SK-N-SH treated with all-trans-retinoic acid at 6 μM for 48 hours (cell line): ENCODE measurements around the gene UQCRC2.
"Not testable (repeated sequence)": the region's sequence is repeated elsewhere in the genome, so short reads cannot be mapped to it uniquely, and the experiment has no call there.

Experiments used
- ATAC-seq: fragments of 200-7000 bp; cut with Tn5 transposase; 3 replicates; pipeline ENCODE4 v1.9.1; 2020; ENCODE audit warnings: mild to moderate bottlenecking, moderate library complexity
- BACH2 ChIP-seq: fragments of 250-450 bp; sonication (Bioruptor Pico); IDR thresholded peaks from 2 replicates; pipeline ENCODE4 v1.9.0; 2021; ENCODE audit warnings: mild to moderate bottlenecking, borderline replicate concordance
- ESRRG ChIP-seq: fragments of 250-450 bp; sonication (Bioruptor Pico); IDR thresholded peaks from 2 replicates; pipeline ENCODE4 v1.6.1; 2021; ENCODE audit warnings: mild to moderate bottlenecking
- GLIS3 ChIP-seq: fragments of 250-450 bp; sonication (Bioruptor Pico); IDR thresholded peaks from 2 replicates; pipeline ENCODE4 v1.5.0; 2020; ENCODE audit warnings: mild to moderate bottlenecking, moderate library complexity
- OSR1 ChIP-seq: fragments of 250-450 bp; sonication (Bioruptor Pico); IDR thresholded peaks from 2 replicates; pipeline ENCODE4 v1.8.0; 2022; ENCODE audit warnings: moderate library complexity, mild to moderate bottlenecking, inconsistent platforms
- PATZ1 ChIP-seq: fragments of 250-450 bp; sonication (Bioruptor Pico); IDR thresholded peaks from 2 replicates; pipeline ENCODE4 v1.8.0; 2020; ENCODE audit warnings: mild to moderate bottlenecking, moderate library complexity, borderline replicate concordance
- PPARA ChIP-seq: fragments of 250-450 bp; sonication (Bioruptor Pico); IDR thresholded peaks from 2 replicates; pipeline ENCODE4 v1.5.0; 2020; ENCODE audit warnings: mild to moderate bottlenecking, borderline replicate concordance
- RARB ChIP-seq: fragments of 250-450 bp; sonication (Bioruptor Pico); IDR thresholded peaks from 2 replicates; pipeline ENCODE4 v1.8.0; 2021; ENCODE audit warnings: mild to moderate bottlenecking, moderate library complexity
- ZFP3 ChIP-seq: fragments of 250-450 bp; sonication (Bioruptor Pico); IDR thresholded peaks from 2 replicates; pipeline ENCODE4 v1.5.0; 2020; ENCODE audit warnings: mild to moderate bottlenecking, moderate library complexity
- ZFP30 ChIP-seq: fragments of 450-650 bp; formaldehyde crosslinking; IDR thresholded peaks from 2 replicates; pipeline ENCODE4 v1.5.0; 2022; ENCODE audit warnings: mild to moderate bottlenecking, moderate library complexity
- ZNF565 ChIP-seq: fragments of 450-650 bp; formaldehyde crosslinking; conservative IDR thresholded peaks from 2 replicates; pipeline ENCODE4 v1.5.0; 2020; ENCODE audit warnings: low read depth, mild to moderate bottlenecking, moderate library complexity
- ZNF70 ChIP-seq: fragments of 450-650 bp; formaldehyde crosslinking; IDR thresholded peaks from 2 replicates; pipeline ENCODE4 v1.5.0; 2020; ENCODE audit warnings: mild to moderate bottlenecking, moderate library complexity
- TF ChIP-seq, protein P1 (sequence below): fragments of 250-450 bp; sonication (Bioruptor Pico); IDR thresholded peaks from 2 replicates; pipeline ENCODE4 v1.8.0; 2021; ENCODE audit warnings: low read depth, mild to moderate bottlenecking, moderate library complexity, borderline replicate concordance
- TF ChIP-seq, protein P2 (sequence below): fragments of 250-450 bp; sonication (Bioruptor Pico); IDR thresholded peaks from 2 replicates; pipeline ENCODE4 v1.5.0; 2020; ENCODE audit warnings: mild to moderate bottlenecking, moderate library complexity

UQCRC2 gene

DNA sequence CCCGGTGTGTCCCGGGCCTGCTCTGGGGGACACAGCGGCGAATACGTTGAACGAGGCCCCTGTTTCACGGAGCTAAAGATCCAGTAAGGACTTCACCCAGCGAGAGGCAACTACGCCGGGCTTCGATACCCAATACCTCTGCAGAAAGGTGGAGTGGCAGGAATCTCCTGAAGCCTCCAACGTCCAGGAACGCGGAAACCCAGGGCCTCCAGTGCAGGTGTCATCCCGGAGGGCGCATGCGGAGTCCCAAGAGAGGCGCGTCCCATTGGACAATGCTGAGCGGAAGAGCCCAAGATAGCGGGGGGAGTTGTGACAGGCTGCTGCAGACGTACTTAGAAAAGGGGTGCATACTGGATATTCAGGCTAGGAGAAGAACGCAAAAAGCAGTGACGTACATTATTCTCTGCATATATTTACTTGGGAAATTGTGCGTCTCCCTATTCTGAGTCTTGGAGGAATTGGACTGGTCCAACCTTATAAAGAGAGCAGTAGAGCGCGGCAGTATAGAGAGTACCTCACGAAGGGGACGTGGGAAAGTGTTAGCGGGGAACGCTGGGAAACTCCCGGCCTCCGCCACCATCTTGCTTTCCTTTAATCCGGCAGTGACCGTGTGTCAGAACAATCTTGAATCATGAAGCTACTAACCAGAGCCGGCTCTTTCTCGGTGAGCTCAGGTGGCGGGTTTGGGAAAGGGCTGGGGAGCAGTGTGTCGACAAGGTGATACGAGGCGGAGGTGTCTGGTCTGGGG is at the start of gene UQCRC2:
TSS of gene UQCRC2 (plus strand) at position 569 of the 748 bp plus-strand sequence. CDS start at position 632, 63 bp downstream.
- ATAC-seq, result peak; percentile 98
- TF ChIP-seq, protein P1, sequence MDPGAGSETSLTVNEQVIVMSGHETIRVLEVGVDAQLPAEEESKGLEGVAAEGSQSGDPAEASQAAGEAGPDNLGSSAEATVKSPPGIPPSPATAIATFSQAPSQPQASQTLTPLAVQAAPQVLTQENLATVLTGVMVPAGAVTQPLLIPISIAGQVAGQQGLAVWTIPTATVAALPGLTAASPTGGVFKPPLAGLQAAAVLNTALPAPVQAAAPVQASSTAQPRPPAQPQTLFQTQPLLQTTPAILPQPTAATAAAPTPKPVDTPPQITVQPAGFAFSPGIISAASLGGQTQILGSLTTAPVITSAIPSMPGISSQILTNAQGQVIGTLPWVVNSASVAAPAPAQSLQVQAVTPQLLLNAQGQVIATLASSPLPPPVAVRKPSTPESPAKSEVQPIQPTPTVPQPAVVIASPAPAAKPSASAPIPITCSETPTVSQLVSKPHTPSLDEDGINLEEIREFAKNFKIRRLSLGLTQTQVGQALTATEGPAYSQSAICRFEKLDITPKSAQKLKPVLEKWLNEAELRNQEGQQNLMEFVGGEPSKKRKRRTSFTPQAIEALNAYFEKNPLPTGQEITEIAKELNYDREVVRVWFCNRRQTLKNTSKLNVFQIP (CRISPR knock-in tag), result peak; percentile 12; the same call in 1 of the 2 replicates
- TF ChIP-seq PPARA (CRISPR knock-in tag) (no peak), ZNF565 (CRISPR knock-in tag) (no peak)

DNA sequence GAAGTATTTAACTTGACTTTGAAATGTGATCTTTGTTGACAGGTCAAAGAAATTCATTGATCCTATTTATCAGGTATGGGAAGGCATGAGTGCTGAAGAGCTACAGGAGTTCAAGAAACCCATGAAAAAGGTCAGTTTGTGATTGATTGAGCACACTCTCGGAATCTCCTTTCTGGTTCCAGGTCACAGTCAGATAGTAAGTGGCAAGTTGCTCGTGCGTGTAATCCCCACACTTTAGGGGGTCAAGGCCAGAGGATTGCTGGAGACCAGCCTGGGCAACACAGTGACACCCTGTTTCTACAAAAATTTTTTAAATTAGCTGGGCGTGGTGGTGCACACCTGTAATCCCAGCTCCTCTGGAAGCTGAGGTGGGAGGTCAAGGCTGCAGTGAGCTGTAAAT is 20.5 kb upstream of the UQCRC2 start:
- not testable (repeated sequence) for ATAC-seq

DNA sequence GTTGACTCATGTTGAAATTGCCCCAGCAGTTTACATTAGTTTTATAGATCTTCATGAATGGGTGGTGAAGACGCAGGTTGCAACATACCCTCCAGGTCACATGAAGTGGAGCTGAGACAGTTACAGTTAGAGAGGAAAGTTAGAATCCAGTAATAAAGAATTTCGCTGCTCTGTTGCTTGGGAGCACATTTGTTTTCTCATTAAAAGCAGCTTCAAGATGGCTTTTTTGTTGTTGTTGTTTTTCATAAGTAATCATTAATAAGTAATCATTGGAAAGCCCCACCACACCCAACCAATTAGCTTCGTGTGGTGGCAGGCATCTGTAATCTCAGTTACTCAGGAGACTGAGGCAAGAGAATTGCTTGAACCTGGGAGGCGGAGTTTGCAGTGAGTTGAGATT is 19.8 kb upstream of the UQCRC2 start:
- ATAC-seq, result not testable (repeated sequence)

DNA sequence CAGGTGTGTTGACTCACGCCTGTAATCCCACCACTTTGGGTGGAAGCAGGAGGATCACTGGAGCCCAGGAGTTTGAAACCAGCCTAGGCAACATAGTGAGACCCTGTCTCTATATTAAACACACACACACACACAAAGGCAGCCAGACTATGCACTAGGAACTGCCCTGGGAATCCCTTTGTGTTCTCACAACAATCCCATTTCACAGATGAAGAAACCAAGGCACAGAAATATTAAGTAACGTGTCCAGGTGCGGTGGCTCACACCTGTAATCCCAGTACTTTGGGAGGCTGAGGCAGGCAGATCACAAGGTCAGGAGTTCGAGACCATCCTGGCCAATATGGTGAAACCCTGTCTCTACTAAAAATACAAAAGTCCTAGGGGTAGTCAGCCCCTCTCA is 19.4 kb upstream of the UQCRC2 start:
- ATAC-seq, result not testable (repeated sequence)

GRCh38 chr16:21936216-21936615 is 16.9 kb upstream of the UQCRC2 start:
- not testable (repeated sequence) for ATAC-seq

GRCh38 chr16:21937336-21937829 is 15.8 kb upstream of the UQCRC2 start:
- TF ChIP-seq BACH2 (CRISPR knock-in tag) (no peak), ZFP30 (CRISPR knock-in tag) (no peak), ESRRG (CRISPR knock-in tag) (no peak), GLIS3 (CRISPR knock-in tag) (no peak), OSR1 (no peak)
- TF ChIP-seq, protein P1 (CRISPR knock-in tag), result no peak
- TF ChIP-seq, protein P2, sequence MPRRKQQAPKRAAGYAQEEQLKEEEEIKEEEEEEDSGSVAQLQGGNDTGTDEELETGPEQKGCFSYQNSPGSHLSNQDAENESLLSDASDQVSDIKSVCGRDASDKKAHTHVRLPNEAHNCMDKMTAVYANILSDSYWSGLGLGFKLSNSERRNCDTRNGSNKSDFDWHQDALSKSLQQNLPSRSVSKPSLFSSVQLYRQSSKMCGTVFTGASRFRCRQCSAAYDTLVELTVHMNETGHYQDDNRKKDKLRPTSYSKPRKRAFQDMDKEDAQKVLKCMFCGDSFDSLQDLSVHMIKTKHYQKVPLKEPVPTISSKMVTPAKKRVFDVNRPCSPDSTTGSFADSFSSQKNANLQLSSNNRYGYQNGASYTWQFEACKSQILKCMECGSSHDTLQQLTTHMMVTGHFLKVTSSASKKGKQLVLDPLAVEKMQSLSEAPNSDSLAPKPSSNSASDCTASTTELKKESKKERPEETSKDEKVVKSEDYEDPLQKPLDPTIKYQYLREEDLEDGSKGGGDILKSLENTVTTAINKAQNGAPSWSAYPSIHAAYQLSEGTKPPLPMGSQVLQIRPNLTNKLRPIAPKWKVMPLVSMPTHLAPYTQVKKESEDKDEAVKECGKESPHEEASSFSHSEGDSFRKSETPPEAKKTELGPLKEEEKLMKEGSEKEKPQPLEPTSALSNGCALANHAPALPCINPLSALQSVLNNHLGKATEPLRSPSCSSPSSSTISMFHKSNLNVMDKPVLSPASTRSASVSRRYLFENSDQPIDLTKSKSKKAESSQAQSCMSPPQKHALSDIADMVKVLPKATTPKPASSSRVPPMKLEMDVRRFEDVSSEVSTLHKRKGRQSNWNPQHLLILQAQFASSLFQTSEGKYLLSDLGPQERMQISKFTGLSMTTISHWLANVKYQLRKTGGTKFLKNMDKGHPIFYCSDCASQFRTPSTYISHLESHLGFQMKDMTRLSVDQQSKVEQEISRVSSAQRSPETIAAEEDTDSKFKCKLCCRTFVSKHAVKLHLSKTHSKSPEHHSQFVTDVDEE (CRISPR knock-in tag), result no peak
- no peak for ATAC-seq

- TF ChIP-seq ZFP30 (CRISPR knock-in tag) (no peak), ZFP3 (CRISPR knock-in tag) (no peak), OSR1 (no peak), PATZ1 (no peak), RARB (CRISPR knock-in tag) (no peak), ZNF70 (CRISPR knock-in tag) (no peak)
- no peak for ATAC-seq
Observed at GRCh38 chr16:21940570-21940969, 12.6 kb upstream of the UQCRC2 start.
